K562 (cell line): ENCODE data around the gene MYO16. TPM values are rescaled to one million over a fixed set of nuclear protein-coding genes. Genes with fewer than 3 reads are reported as not detected.

ENCODE experiments used
- MBD2 ChIP-seq: sonication (generic); IDR thresholded peaks from 2 replicates; pipeline ENCODE4 v1.6.1; 2016; ENCODE audit warnings: low read depth, borderline replicate concordance
- MEF2A ChIP-seq: IDR thresholded peaks from 2 replicates; pipeline ENCODE4 v1.6.1; 2011; ENCODE audit warnings: low read depth, mild to moderate bottlenecking, low read length, moderate library complexity; ENCODE audit not compliant: control insufficient read depth
- ZBTB7A ChIP-seq: IDR thresholded peaks from 2 replicates; pipeline ENCODE4 v1.6.1; 2011; ENCODE audit warnings: low read depth, mild to moderate bottlenecking, low read length, moderate library complexity, borderline replicate concordance; ENCODE audit not compliant: control insufficient read depth
- polyA plus RNA-seq, 8 experiments: library from polyadenylated mRNA; depleted of rRNA in 4 of 8; stranded (reverse) in 5 of 8; unstranded in 3 of 8; fragments of >200 nt; fragmentation: Nextera tagmentation in 2 of 8; fragmentation: Illumina TruSeq in 1 of 8; extraction: Ambion mirVana in 2 of 8; extraction: Trizol in 1 of 8; gene quantifications; 2 replicates each; pipeline versions ENCODE4 v1.2.1 to v1.2.3, GENCODE V29; 2011 to 2014; ENCODE audit warnings: inconsistent platforms in 1 of 8, missing spikeins in 1 of 8
- total RNA-seq, 7 experiments: library from RNA; depleted of rRNA in 6 of 7; stranded (reverse); fragments of >200 nt in 6 of 7; fragmentation: Illumina TruSeq in 2 of 7; extraction: Trizol in 2 of 7; gene quantifications; 2 replicates each; pipeline versions ENCODE4 v1.2.1 to v1.2.3, GENCODE V29; 2011 to 2021; ENCODE audit warnings: low replicate concordance in 1 of 7
- TF ChIP-seq, protein P1 (sequence below): IDR thresholded peaks from 2 replicates; pipeline ENCODE4 v1.6.1; 2012; ENCODE audit warnings: low read depth, low read length, improper control_type of control experiment, borderline replicate concordance
- TF ChIP-seq, protein P2 (sequence below): fragments of 450-650 bp; IDR thresholded peaks from 2 replicates; pipeline ENCODE4 v1.6.1; 2016; ENCODE audit warnings: low read depth

MYO16 gene
- total and polyA plus RNA-seq, 9 of the 15 experiments (the other 6 are each of a cell fraction or from before 2014, with no cell fraction given): 4.3 to 45.7 (median 12.1) TPM

DNA sequence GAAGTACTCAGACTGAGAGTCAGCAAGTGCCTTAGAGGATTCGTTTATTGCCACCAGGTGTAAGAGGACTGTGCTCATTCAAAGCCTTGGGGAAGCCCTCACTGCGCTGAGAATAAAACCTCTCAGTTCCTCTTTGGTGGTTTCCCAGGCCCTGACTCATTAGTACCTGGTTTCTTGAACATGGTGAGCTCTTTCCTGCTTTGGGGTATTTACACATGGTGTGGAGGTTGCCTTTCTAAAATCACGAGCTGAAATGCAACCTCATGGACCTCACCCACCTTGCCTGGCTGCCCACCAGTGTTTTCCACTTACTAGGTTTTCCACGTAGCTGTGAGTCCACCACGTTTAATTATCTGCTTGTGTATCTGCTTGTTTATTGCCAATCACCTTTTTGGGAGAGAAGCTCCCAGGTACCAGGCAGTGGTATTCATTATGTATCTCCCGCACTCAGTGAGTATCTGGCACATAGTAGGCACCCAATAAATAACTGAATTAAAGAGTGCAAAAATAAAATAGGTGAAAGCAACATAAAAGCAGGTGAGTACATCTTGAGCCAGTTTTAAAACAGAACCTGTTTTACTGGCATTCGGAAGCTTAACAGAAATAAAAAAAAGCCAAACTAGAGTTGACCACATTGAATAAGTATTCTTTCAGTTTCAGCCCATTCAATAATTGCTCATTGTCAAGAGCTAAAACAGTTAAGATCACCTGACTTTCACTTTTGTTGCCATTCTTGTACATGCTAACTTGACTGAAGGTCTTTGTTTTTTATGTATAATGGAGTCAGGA is 533.0 kb downstream of the MYO16 start (continued):
- TF ChIP-seq, protein P1, sequence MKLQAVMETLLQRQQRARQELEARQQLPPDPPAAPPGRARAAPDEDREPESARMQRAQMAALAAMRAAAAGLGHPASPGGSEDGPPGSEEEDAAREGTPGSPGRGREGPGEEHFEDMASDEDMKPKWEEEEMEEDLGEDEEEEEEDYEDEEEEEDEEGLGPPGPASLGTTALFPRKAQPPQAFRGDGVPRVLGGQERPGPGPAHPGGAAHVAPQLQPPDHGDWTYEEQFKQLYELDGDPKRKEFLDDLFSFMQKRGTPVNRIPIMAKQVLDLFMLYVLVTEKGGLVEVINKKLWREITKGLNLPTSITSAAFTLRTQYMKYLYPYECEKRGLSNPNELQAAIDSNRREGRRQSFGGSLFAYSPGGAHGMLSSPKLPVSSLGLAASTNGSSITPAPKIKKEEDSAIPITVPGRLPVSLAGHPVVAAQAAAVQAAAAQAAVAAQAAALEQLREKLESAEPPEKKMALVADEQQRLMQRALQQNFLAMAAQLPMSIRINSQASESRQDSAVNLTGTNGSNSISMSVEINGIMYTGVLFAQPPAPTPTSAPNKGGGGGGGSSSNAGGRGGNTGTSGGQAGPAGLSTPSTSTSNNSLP: no peak
- TF ChIP-seq ZBTB7A (no peak), MBD2 (no peak), MEF2A (no peak)
- TF ChIP-seq, protein P2, sequence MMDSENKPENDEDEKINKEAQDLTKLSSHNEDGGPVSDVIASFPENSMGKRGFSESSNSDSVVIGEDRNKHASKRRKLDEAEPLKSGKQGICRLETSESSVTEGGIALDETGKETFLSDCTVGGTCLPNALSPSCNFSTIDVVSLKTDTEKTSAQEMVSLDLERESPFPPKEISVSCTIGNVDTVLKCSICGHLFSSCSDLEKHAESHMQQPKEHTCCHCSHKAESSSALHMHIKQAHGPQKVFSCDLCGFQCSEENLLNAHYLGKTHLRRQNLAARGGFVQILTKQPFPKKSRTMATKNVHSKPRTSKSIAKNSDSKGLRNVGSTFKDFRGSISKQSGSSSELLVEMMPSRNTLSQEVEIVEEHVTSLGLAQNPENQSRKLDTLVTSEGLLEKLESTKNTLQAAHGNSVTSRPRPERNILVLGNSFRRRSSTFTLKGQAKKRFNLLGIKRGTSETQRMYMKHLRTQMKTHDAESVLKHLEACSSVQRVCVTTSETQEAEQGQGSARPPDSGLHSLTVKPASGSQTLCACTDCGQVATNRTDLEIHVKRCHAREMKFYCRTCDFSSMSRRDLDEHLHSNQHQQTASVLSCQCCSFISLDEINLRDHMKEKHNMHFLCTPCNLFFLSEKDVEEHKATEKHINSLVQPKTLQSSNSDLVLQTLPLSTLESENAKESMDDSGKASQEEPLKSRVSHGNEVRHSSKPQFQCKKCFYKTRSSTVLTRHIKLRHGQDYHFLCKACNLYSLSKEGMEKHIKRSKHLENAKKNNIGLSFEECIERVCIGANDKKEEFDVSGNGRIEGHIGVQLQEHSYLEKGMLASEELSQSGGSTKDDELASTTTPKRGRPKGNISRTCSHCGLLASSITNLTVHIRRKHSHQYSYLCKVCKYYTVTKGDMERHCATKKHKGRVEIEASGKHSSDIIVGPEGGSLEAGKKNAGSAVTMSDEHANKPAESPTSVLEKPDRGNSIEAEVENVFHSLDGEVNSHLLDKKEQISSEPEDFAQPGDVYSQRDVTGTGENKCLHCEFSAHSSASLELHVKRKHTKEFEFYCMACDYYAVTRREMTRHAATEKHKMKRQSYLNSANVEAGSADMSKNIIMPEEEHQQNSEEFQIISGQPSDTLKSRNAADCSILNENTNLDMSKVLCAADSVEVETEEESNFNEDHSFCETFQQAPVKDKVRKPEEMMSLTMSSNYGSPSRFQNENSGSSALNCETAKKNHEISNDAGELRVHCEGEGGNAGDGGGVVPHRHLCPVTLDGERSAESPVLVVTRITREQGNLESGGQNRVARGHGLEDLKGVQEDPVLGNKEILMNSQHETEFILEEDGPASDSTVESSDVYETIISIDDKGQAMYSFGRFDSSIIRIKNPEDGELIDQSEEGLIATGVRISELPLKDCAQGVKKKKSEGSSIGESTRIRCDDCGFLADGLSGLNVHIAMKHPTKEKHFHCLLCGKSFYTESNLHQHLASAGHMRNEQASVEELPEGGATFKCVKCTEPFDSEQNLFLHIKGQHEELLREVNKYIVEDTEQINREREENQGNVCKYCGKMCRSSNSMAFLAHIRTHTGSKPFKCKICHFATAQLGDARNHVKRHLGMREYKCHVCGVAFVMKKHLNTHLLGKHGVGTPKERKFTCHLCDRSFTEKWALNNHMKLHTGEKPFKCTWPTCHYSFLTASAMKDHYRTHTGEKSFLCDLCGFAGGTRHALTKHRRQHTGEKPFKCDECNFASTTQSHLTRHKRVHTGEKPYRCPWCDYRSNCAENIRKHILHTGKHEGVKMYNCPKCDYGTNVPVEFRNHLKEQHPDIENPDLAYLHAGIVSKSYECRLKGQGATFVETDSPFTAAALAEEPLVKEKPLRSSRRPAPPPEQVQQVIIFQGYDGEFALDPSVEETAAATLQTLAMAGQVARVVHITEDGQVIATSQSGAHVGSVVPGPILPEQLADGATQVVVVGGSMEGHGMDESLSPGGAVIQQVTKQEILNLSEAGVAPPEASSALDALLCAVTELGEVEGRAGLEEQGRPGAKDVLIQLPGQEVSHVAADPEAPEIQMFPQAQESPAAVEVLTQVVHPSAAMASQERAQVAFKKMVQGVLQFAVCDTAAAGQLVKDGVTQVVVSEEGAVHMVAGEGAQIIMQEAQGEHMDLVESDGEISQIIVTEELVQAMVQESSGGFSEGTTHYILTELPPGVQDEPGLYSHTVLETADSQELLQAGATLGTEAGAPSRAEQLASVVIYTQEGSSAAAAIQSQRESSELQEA: no peak
